HepG2 (cell line): Measurements from ENCODE around the gene WDR19. TPM values are rescaled to one million over a fixed set of nuclear protein-coding genes. Genes with fewer than 3 reads are reported as not detected.

Experiments
- ATAC-seq: fragments of 200-7000 bp; cut with Tn5 transposase; 3 replicates; pipeline ENCODE4 v1.9.1; 2020; ENCODE audit warnings: mild to moderate bottlenecking, moderate library complexity
- BruUV-seq: library from RNA; stranded (reverse); fragments of 400-500 nt; replicated peaks from 2 replicates; lab custom pipeline; 2021; lab: Mats Ljungman, UMichigan
- CTCF ChIA-PET: fragments of 300-600 bp; formaldehyde crosslinking; extraction: SDS; loops from one replicate; lab custom pipeline; 2021; ENCODE audit warnings: low total read pairs, inconsistent platforms, low intra/inter-chr PET ratio; lab: Yijun Ruan, JAX
- POLR2A ChIA-PET: fragments of 350-600 bp; sonication (Branson Sonifier 250); formaldehyde crosslinking; loops from one replicate; lab custom pipeline; 2020; ENCODE audit warnings: antibody characterized with exemption, inconsistent platforms; lab: Yijun Ruan, JAX
- DNase-seq: peaks from one replicate; pipeline ENCODE4 v3.0.0-alpha.2; 2015; ENCODE audit warnings: low spot score
- FAIRE-seq: peaks from 3 replicates; lab custom pipeline; 2011; peaks lifted over from hg19 to GRCh38; lab: Jason Lieb, UNC
- H2AFZ ChIP-seq: one replicate; pipeline ENCODE4 v1.6.1; 2011; ENCODE audit warnings: low read length, inconsistent platforms
- H3K27ac ChIP-seq: fragments of 300-600 bp; 3 replicates; pipeline ENCODE4 v1.8.0; 2011; ENCODE audit warnings: mixed run types, mild to moderate bottlenecking, mixed read lengths, low read length, inconsistent platforms; ENCODE audit not compliant: insufficient read depth; ENCODE audit errors: extremely low read length
- H3K27me3 ChIP-seq, 2 experiments: fragments of 200-600 bp in 1 of 2; 2 replicates in 1 of 2; 3 replicates in 1 of 2; pipeline versions ENCODE4 v1.6.0 to v1.8.0; 2011; ENCODE audit warnings: low read length in 2 of 2, mild to moderate bottlenecking in 2 of 2, moderate library complexity in 2 of 2, inconsistent platforms in 1 of 2; ENCODE audit not compliant: insufficient read depth in 2 of 2, control insufficient read depth in 1 of 2
- H3K36me3 ChIP-seq, 2 experiments: fragments of 200-600 bp in 1 of 2; replicated peaks in 1 of 2; 2 replicates in 1 of 2; 3 replicates in 1 of 2; pipeline versions ENCODE4 v1.5.1 to v1.8.0; 2011; ENCODE audit warnings: low read length in 2 of 2, inconsistent platforms in 1 of 2; ENCODE audit not compliant: insufficient read depth in 2 of 2, control insufficient read depth in 1 of 2
- H3K4me1 ChIP-seq: 2 replicates; pipeline ENCODE4 v1.5.1; 2012; ENCODE audit warnings: low read length, inconsistent platforms; ENCODE audit not compliant: insufficient read depth
- H3K4me2 ChIP-seq: 2 replicates; pipeline ENCODE4 v1.6.0; 2011; ENCODE audit warnings: low read depth, low read length, inconsistent platforms
- H3K4me3 ChIP-seq, 3 experiments: fragments of 200-600 bp in 1 of 3; sonication (generic), shearing (Covaris generic) in 1 of 3; replicated peaks in 1 of 3; 2 replicates each; pipeline ENCODE4 v1.5.1; 2011 to 2016; ENCODE audit warnings: low read length in 3 of 3, inconsistent platforms in 2 of 3, low read depth in 2 of 3, mild to moderate bottlenecking in 2 of 3, control low read depth in 1 of 3, mixed read lengths in 1 of 3; ENCODE audit not compliant: insufficient read depth in 1 of 3
- H3K79me2 ChIP-seq: one replicate; pipeline ENCODE4 v1.6.1; 2011; ENCODE audit warnings: low read length, inconsistent platforms; ENCODE audit not compliant: insufficient read depth
- H3K9ac ChIP-seq: 2 replicates; pipeline ENCODE4 v1.6.0; 2011; ENCODE audit warnings: mild to moderate bottlenecking, low read depth, low read length, inconsistent platforms; ENCODE audit not compliant: insufficient read depth
- H3K9me3 ChIP-seq: 2 replicates; pipeline ENCODE4 v1.5.1; 2012; ENCODE audit warnings: mild to moderate bottlenecking, low read length
- H4K20me1 ChIP-seq: 2 replicates; pipeline ENCODE4 v1.6.0; 2011; ENCODE audit warnings: inconsistent platforms, mild to moderate bottlenecking, low read length, moderate library complexity; ENCODE audit not compliant: insufficient read depth
- HNRNPK ChIP-seq: fragments of 200-400 bp; formaldehyde crosslinking; IDR thresholded peaks from 2 replicates; pipeline ENCODE4 v1.6.1; 2018; ENCODE audit warnings: low read length, low read depth, moderate library complexity, mild to moderate bottlenecking; ENCODE audit not compliant: poor library complexity, severe bottlenecking
- JDP2 ChIP-seq: sonication (generic); formaldehyde crosslinking; IDR thresholded peaks from 2 replicates; pipeline ENCODE4 v1.8.1; 2022; ENCODE audit warnings: missing genetic modification reagents, borderline replicate concordance
- KLF15 ChIP-seq: sonication (generic); formaldehyde crosslinking; IDR thresholded peaks from 2 replicates; pipeline ENCODE4 v1.8.1; 2023; ENCODE audit warnings: borderline replicate concordance, mild to moderate bottlenecking, inconsistent platforms, missing genetic modification reagents, mixed read lengths
- MAZ ChIP-seq, 2 experiments: sonication (generic) in 1 of 2; formaldehyde crosslinking in 1 of 2; IDR thresholded peaks; 2 replicates each; pipeline versions ENCODE4 v1.5.0 to v1.6.1; 2012 to 2020; ENCODE audit warnings: low read depth in 2 of 2, mild to moderate bottlenecking in 2 of 2, borderline replicate concordance in 1 of 2, improper control_type of control experiment in 1 of 2, low read length in 1 of 2, missing genetic modification reagents in 1 of 2, moderate library complexity in 1 of 2
- RFX1 ChIP-seq: fragments of 450-650 bp; IDR thresholded peaks from 2 replicates; pipeline ENCODE4 v1.6.1; 2017
- TBX2 ChIP-seq: sonication (generic); formaldehyde crosslinking; IDR thresholded peaks from 2 replicates; pipeline ENCODE4 v1.5.0; 2020; ENCODE audit warnings: missing genetic modification reagents, mild to moderate bottlenecking, borderline replicate concordance
- ZNF253 ChIP-seq: sonication (generic); formaldehyde crosslinking; IDR thresholded peaks from 2 replicates; pipeline ENCODE4 v1.8.0; 2022; ENCODE audit warnings: mild to moderate bottlenecking, missing genetic modification reagents, borderline replicate concordance
- ZNF775 ChIP-seq: sonication (generic); formaldehyde crosslinking; IDR thresholded peaks from 2 replicates; pipeline ENCODE4 v1.4.0; 2020; ENCODE audit warnings: missing genetic modification reagents, mild to moderate bottlenecking, moderate library complexity, borderline replicate concordance
- WGBS: methylation state at CpG from one replicate; pipeline ENCODE4 v1.1.6; 2017; ENCODE audit warnings: low lambda C conversion rate; 5-methylcytosine and 5-hydroxymethylcytosine counted together
- in situ Hi-C: cut with HindIII; loops from 2 replicates; pipeline ENCODE4 v1.10.0; 2017; ENCODE audit warnings: low pct_unique_long_range_greater_than_20kb; ENCODE audit not compliant: extremely low pct_ligation_motif_present
- intact Hi-C: fragments of 100-400 bp; cut with micrococcal nuclease; formaldehyde crosslinking; loops from one replicate; pipeline ENCODE4 v1.10.0; 2022; ENCODE audit not compliant: unreplicated experiment
- polyA plus RNA-seq, 8 experiments: library from polyadenylated mRNA; depleted of rRNA in 3 of 8; stranded (reverse) in 7 of 8; unstranded in 1 of 8; fragments of >200 nt; fragmentation: Illumina TruSeq in 4 of 8; extraction: Trizol in 4 of 8; gene quantifications; 2 replicates each; pipeline versions ENCODE4 v1.2.1 to v1.2.3, GENCODE V29; 2011 to 2016; ENCODE audit warnings: low read depth in 4 of 8, missing spikeins in 1 of 8, mixed read lengths in 1 of 8; ENCODE audit not compliant: insufficient read depth in 1 of 8
- total RNA-seq, 5 experiments: library from RNA; depleted of rRNA; stranded (reverse); fragments of >200 nt; fragmentation: Illumina TruSeq; extraction: Trizol; gene quantifications; 2 replicates each; pipeline ENCODE4 v1.2.3, GENCODE V29; 2016; ENCODE audit warnings: low read depth in 1 of 5
- TF ChIP-seq, protein P1 (sequence below): sonication (generic); formaldehyde crosslinking; IDR thresholded peaks from 2 replicates; pipeline ENCODE4 v1.5.0; 2020; ENCODE audit warnings: mild to moderate bottlenecking, missing genetic modification reagents
- TF ChIP-seq, protein P2 (sequence below): sonication (generic); formaldehyde crosslinking; IDR thresholded peaks from 2 replicates; pipeline ENCODE4 v1.5.0; 2020; ENCODE audit warnings: missing genetic modification reagents, mild to moderate bottlenecking, borderline replicate concordance

Gene WDR19
- total and polyA plus RNA-seq, 2 of the 13 experiments (the other 11 are each of a cell fraction or from before 2014, with no cell fraction given) = 22.9 to 34.1 TPM

DNA sequence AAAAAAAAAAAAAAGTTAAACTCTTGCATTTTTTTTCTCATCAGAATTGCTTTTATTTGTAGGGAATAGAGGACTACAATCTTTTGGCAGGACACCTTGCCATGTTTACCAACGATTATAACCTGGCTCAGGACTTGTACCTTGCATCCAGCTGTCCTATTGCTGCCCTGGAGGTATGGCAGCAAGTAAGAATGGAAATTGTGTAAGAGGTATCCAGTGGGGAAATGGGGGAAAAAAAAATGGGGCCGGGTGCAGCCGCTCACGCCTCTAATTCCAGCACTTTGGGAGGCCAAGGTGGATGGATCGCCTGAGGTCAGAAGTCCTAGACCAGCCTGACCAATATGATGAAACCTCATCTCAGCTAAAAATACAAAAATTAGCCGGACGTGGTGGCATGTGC is 49.8 kb downstream of the WDR19 start:
- no peaks in the 10 kb centered on the region for H3K79me2 ChIP-seq
- no peak for ATAC-seq
- no TSS peak for BruUV-seq

More for the DNA sequence above, 49.8 kb downstream of the WDR19 start:
- intact Hi-C loops = no loop called here
- in situ Hi-C loops = no loop called here
- no peak for TF ChIP-seq ZNF253 (CRISPR knock-in tag)
- TF ChIP-seq HNRNPK = no peak
- TF ChIP-seq KLF15 (CRISPR knock-in tag) = no peak
- TF ChIP-seq RFX1 = no peak
- no peak for TF ChIP-seq MAZ (IDR thresholded peaks at IDR 0.05; ENCODE audit: borderline replicate concordance, low read depth, low read length)
- no peak for TF ChIP-seq MAZ (CRISPR knock-in tag; IDR thresholded peaks at IDR 0.05; ENCODE audit: low read depth)
- TF ChIP-seq, protein P1, sequence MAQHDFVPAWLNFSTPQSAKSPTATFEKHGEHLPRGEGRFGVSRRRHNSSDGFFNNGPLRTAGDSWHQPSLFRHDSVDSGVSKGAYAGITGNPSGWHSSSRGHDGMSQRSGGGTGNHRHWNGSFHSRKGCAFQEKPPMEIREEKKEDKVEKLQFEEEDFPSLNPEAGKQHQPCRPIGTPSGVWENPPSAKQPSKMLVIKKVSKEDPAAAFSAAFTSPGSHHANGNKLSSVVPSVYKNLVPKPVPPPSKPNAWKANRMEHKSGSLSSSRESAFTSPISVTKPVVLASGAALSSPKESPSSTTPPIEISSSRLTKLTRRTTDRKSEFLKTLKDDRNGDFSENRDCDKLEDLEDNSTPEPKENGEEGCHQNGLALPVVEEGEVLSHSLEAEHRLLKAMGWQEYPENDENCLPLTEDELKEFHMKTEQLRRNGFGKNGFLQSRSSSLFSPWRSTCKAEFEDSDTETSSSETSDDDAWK (CRISPR knock-in tag) = no peak
- TF ChIP-seq ZNF775 (CRISPR knock-in tag) = no peak
- TF ChIP-seq TBX2 (CRISPR knock-in tag) = no peak
- TF ChIP-seq JDP2 (CRISPR knock-in tag) = no peak
- TF ChIP-seq, protein P2, sequence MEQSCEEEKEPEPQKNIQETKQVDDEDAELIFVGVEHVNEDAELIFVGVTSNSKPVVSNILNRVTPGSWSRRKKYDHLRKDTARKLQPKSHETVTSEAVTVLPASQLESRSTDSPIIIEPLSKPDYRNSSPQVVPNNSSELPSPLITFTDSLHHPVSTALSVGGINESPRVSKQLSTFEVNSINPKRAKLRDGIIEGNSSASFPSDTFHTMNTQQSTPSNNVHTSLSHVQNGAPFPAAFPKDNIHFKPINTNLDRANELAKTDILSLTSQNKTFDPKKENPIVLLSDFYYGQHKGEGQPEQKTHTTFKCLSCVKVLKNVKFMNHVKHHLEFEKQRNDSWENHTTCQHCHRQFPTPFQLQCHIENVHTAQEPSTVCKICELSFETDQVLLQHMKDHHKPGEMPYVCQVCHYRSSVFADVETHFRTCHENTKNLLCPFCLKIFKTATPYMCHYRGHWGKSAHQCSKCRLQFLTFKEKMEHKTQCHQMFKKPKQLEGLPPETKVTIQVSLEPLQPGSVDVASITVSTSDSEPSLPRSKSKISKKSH (CRISPR knock-in tag) = no peak
- H3K9me3 ChIP-seq = no peaks in the 10 kb centered on the region
- peaks cover 41% of the 10 kb centered on the region for H3K4me1 ChIP-seq
- no peak overlapping the region for H2AFZ ChIP-seq
- ChIA-PET POLR2A (no interaction called here), CTCF (no interaction called here)
- FAIRE-seq = no peak
- H3K27me3 ChIP-seq = no peaks in the 10 kb centered on the region
- DNase-seq = no peak
- H3K9ac ChIP-seq = no peak overlapping the region
- WGBS = 73% methylated on average over 7 of the region's 7 CpGs
- H3K27ac ChIP-seq = no peak overlapping the region
- H3K36me3 ChIP-seq = no peaks in the 10 kb centered on the region
- H3K4me3 ChIP-seq = no peak overlapping the region
- H3K4me2 ChIP-seq = no peak overlapping the region
- no peaks in the 10 kb centered on the region for H4K20me1 ChIP-seq
